HG02981 (cell line): ENCODE measurements around the gene CREG1.

ENCODE experiments used
- ATAC-seq: cut with Tn5 transposase; IDR thresholded peaks from one replicate; pipeline ENCODE4 v1.9.1; 2021; ENCODE audit warnings: mild to moderate bottlenecking, moderate library complexity; ENCODE audit not compliant: unreplicated experiment

The CREG1 gene

DNA sequence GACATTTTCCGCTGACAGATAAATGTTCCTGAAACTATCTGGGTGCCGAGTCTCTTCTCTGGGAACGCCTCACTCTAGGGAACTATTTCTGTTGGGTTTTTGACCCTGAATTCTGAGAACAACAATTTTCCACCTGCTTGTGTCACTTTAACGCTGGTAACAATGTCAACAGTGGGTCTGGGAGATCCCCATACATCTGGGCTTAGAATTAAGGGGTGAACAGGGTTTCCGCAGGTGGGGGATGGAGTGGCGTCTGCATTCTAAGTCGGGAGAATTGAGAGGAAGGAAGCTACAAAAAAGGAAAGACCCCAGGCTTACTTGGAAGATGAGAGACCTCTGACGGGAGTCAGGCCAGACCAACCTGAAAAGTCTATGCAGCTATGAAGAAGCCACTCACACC lies 44.0 kb downstream of the CREG1 start:
- no peak for ATAC-seq

- ATAC-seq = no peak
These were observed 45.8 kb downstream of the CREG1 start for GRCh38 chr1:167507719-167508118.

DNA sequence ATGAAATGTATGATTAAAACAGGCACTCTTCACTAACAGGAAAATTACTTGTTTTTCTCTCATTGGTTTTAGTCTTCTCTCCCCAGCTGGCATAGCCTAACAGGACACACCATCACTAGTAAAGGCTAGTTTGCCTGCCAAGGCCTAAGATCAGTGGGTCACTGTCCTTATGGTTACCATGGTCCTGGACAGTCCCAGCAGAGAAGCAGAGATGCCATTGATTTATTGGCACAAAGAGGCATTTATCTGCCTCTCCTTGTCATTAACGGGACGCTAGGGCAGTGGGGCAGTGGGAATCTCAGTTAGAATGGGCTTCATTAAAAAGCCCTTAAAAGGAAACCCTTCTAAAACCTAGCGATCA lies 49.1 kb downstream of the CREG1 start:
- ATAC-seq = no peak

DNA sequence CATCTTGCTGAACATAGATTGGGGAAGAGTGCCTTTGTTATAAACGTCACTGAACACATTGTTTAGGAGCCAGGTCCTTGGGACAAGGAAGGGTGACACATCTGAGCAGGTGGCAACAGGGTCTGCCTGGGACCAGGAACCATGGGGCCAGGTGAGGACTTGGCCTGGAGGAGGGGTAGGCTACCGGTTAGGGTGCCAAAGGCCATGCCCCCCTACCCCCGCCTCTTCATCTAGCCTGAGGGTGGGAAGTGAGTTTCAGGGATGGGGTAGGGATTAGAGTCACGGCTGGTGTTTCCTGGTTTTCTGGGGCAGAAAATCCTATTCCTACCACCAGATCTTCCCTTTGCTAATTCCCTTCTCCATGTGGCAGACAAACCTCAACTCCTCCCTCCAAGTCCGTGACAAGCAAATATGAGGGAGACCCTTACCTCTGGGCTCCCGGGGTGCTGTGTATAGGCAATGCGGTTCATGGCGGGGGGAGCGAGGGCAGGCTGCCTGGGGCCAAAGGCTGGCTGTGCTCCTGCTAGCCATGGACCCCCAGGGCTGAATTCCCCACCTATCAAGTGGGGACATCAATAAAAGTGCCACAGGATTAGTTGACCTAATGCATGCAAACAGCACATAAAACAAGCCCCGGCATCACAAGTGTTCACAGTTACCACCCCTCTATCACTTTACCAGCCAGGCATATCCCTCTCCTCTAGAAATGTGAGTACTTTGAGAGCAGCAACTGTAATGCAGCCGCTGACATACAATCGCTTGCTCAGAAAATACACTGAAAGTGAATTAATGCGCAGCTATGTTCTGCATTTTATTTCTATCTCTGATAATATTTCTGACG lies 49.7 kb downstream of the CREG1 start:
- ATAC-seq = no peak

DNA sequence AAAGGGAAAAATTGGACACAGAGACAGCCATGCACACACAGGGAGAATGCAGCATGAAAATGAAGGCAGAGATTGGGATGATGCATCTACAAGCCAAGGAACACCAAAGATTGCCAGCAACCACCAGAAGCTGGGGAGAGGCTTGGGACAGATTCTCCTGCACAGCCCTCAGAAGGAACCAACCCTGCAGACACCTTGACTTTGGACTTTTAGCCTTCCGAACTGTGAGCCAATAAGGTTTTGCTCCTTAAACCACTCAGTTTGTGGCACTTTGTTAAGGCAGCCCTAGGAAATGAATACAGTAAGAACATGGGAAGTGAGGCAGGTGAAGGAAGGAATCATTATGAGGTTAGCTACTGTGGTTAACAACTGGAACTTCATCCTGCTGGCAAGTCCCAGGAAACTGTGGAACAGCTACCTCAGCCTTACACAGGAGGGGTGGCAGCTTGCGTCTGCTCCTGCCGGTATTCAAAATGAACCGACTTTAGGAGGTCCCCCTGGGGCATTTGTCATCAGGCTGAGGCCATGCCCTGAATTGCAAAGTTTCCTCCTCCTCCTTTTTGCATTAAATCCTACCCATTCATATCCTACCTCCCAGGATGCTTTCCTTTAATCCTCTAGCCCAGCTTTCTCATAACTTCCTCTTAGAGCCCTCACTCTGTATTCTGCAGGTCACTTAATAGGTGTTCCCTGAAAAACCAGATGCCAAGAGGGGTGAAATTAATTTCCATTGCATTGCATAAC lies 50.7 kb downstream of the CREG1 start:
- no peak for ATAC-seq

DNA sequence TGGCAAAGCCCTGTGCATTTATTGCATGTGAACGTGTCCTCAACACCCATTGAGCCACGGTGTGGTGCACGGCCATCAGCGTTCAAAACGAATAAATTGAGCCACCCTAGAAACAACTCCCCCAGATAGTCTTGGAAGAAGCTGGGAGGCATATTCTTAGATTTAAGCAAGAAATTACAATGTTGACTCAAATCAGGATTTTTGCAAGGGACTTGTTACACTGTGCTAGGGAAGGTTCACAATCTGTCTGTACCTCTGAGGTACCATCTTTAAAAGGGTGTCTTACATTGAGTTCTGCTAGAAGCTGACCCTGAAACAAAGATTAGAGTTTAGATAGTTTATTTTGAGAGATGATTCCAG lies 51.4 kb downstream of the CREG1 start:
- ATAC-seq = no peak

DNA sequence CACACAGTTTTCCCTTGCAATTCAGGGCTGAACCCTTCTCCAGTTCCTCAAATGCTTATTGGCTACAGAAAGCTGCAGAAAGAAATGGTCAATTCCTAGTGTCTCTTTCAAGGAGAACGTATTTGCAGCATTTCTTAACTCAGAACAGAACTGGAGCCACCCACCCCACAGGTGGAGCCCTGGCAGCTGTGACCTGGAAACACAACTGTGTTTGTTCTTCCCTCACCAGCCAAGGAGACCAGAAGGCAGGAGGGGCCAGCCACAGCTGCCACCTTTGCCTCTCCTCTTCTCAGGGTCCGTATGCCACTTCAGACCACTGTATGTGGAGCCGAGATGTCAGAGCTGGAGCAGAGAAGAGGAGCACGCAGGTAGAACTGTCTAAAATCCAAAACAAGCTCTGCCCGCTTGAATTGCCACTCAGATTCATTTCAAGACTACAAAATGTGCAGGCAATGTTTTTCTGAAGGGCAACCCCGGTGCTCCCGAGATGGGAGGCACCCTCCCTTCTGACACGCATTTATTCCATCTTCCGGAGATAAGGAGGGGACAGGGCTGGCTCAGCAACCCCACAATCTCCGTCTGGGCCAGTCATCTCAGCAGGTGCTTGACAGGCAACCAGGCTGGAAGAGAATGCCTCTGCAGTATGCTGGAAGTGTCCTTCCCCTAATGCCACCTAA lies 51.9 kb downstream of the CREG1 start:
- no peak for ATAC-seq

DNA sequence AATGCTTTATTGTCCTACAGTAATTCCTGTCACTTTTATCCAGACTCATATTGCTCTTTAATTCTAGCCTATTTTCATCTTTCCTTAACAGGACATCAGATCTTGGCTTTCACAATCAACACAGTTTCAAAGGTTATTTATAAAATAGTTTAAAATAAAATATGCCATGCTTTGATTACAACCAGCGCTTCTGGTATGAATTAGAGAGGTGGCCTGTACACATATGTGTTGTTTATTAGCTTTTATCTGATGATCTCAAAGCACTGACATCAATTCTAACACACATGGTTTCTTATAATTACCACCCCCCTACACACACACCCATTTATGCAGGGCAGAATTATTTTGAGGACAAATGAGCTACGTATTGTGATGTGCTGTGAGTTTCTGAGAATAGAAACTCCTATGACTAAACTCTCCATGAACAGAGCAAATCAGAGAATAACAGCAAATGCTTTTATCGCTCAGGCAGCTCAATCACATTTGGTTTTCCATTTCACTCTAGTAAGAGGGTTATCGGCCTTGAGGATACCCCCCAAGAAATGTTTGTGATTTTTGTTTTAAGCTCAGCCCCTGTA lies 53.2 kb downstream of the CREG1 start:
- ATAC-seq = no peak

- peak; percentile 99 for ATAC-seq
These were observed 53.9 kb downstream of the CREG1 start for GRCh38 chr1:167499664-167500101.

GRCh38 chr1:167499106-167499505 lies 54.5 kb downstream of the CREG1 start:
- ATAC-seq = no peak

- ATAC-seq = no peak
These were observed 56.6 kb downstream of the CREG1 start for GRCh38 chr1:167496797-167497619.

GRCh38 chr1:167493372-167493771 lies 60.2 kb downstream of the CREG1 start:
- ATAC-seq = no peak

DNA sequence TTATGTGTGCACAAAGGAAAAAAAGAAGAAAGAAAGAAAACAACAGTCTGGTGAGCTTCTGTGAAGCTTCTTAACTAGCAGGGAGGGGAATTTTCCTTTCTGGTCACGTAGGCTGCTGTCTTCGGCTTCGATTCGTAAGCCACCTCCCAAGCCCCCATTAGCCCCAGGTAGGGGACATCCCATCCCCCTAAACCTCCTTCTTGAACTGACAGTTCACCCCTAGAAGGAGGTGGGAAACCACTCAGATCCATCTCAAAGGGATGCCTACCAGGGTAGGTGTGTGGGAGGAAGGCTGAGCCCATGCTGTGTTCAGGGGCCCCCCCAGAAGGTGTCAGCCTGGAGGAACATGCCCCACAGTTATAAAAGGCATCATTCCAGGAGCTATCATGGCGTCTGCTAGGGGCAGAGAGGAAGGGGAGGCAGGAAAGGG lies 61.1 kb downstream of the CREG1 start:
- ATAC-seq = no peak

GRCh38 chr1:167491586-167492461 lies 61.7 kb downstream of the CREG1 start:
- ATAC-seq = no peak
